GM23338 (cell line): Measurements from ENCODE around the gene ACP6. TPM values are rescaled to one million over a fixed set of nuclear protein-coding genes. Genes with fewer than 3 reads are reported as not detected.

ENCODE experiments used
- ATAC-seq: fragments of 200-7000 bp; cut with Tn5 transposase; 3 replicates; pipeline ENCODE4 v1.9.1; 2020
- DNase-seq: peaks from one replicate; pipeline ENCODE4 v3.0.0-alpha.2; 2015; ENCODE audit warnings: low spot score
- H2AFZ ChIP-seq: fragments of 200-600 bp; sonication (generic); 2 replicates; pipeline ENCODE4 v1.8.0; 2016; ENCODE audit warnings: antibody characterized with exemption, mild to moderate bottlenecking, moderate library complexity
- H3F3A ChIP-seq: fragments of 200-600 bp; sonication (generic); replicated peaks from 2 replicates; pipeline ENCODE4 v1.8.0; 2017; ENCODE audit warnings: antibody characterized with exemption, mixed run types, low read depth
- H3K27ac ChIP-seq: fragments of 200-600 bp; sonication (generic); 2 replicates; pipeline ENCODE4 v1.6.1; 2016; ENCODE audit warnings: low read depth
- H3K27me3 ChIP-seq: fragments of 200-600 bp; sonication (generic); 2 replicates; pipeline ENCODE4 v1.8.0; 2016; ENCODE audit warnings: mild to moderate bottlenecking, mixed run types, moderate library complexity; ENCODE audit not compliant: insufficient read depth
- H3K36me3 ChIP-seq: fragments of 200-600 bp; sonication (generic); 2 replicates; pipeline ENCODE4 v1.8.0; 2016; ENCODE audit warnings: mild to moderate bottlenecking; ENCODE audit not compliant: insufficient read depth
- H3K4me1 ChIP-seq: fragments of 200-600 bp; sonication (generic); 2 replicates; pipeline ENCODE4 v1.8.0; 2016; ENCODE audit warnings: mild to moderate bottlenecking, moderate library complexity; ENCODE audit not compliant: insufficient read depth
- H3K4me2 ChIP-seq: fragments of 200-600 bp; sonication (generic); 2 replicates; pipeline ENCODE4 v1.7.1; 2017; ENCODE audit warnings: mixed run types
- H3K4me3 ChIP-seq: fragments of 200-600 bp; sonication (generic); 2 replicates; pipeline ENCODE4 v1.6.1; 2016; ENCODE audit warnings: mixed run types
- H3K79me2 ChIP-seq: fragments of 200-600 bp; sonication (generic); replicated peaks from 2 replicates; pipeline ENCODE4 v1.8.0; 2017; ENCODE audit warnings: mild to moderate bottlenecking; ENCODE audit not compliant: insufficient read depth
- H3K9me2 ChIP-seq: fragments of 200-600 bp; sonication (generic); 2 replicates; pipeline ENCODE4 v1.8.0; 2017; ENCODE audit not compliant: insufficient read depth
- H4K20me1 ChIP-seq: fragments of 200-600 bp; sonication (generic); replicated peaks from 2 replicates; pipeline ENCODE4 v1.8.0; 2017; ENCODE audit warnings: mild to moderate bottlenecking; ENCODE audit not compliant: insufficient read depth
- H3K27ac Mint-ChIP-seq: 2 replicates; pipeline ENCODE4 v1.8.0; 2020; ENCODE audit warnings: inconsistent platforms, mild to moderate bottlenecking, moderate library complexity, mixed read lengths
- H3K27me3 Mint-ChIP-seq: 3 replicates; pipeline ENCODE4 v1.8.0; 2022; ENCODE audit warnings: low read depth, mild to moderate bottlenecking, moderate library complexity, mixed read lengths, inconsistent platforms; ENCODE audit not compliant: insufficient read depth, poor library complexity
- H3K36me3 Mint-ChIP-seq: 3 replicates; pipeline ENCODE4 v1.8.0; 2021; ENCODE audit warnings: low read depth, mild to moderate bottlenecking, inconsistent platforms, moderate library complexity, mixed read lengths
- H3K4me1 Mint-ChIP-seq: 3 replicates; pipeline ENCODE4 v1.8.0; 2020; ENCODE audit warnings: mild to moderate bottlenecking, inconsistent platforms, mixed read lengths
- H3K4me3 Mint-ChIP-seq: 3 replicates; pipeline ENCODE4 v1.8.0; 2021; ENCODE audit warnings: moderate library complexity, mild to moderate bottlenecking, inconsistent platforms, mixed read lengths
- H3K9me3 Mint-ChIP-seq: 3 replicates; pipeline ENCODE4 v1.8.0; 2020; ENCODE audit warnings: moderate library complexity, mild to moderate bottlenecking, inconsistent platforms, mixed read lengths
- CREB1 ChIP-seq: fragments of 250-450 bp; sonication (Bioruptor Pico); IDR thresholded peaks from 2 replicates; pipeline ENCODE4 v1.5.0; 2020; ENCODE audit warnings: low read depth, mild to moderate bottlenecking, moderate library complexity
- CTCF ChIP-seq, 2 experiments: fragments of 200-600 bp in 1 of 2; sonication (generic) in 1 of 2; conservative IDR thresholded peaks; 2 replicates each; pipeline versions ENCODE4 v1.5.1 to v1.6.1; 2016 to 2017; ENCODE audit warnings: antibody characterized with exemption in 2 of 2, low read depth in 2 of 2, mild to moderate bottlenecking in 2 of 2, moderate library complexity in 1 of 2
- ETS1 ChIP-seq: IDR thresholded peaks from 2 replicates; pipeline ENCODE4 v1.6.1; 2016; ENCODE audit warnings: antibody characterized with exemption
- EZH2 ChIP-seq: fragments of 200-600 bp; sonication (generic); IDR thresholded peaks from one replicate; pipeline ENCODE4 v1.8.0; 2017; ENCODE audit warnings: antibody characterized with exemption, mild to moderate bottlenecking, low read depth; ENCODE audit not compliant: unreplicated experiment
- EZH2phosphoT487 ChIP-seq: fragments of 200-600 bp; sonication (generic); IDR thresholded peaks from one replicate; pipeline ENCODE4 v1.8.1; 2018; ENCODE audit warnings: antibody characterized with exemption; ENCODE audit not compliant: unreplicated experiment
- JUNB ChIP-seq: IDR thresholded peaks from one replicate; pipeline ENCODE4 v1.6.1; 2016; ENCODE audit warnings: antibody characterized with exemption; ENCODE audit not compliant: unreplicated experiment
- NANOG ChIP-seq: IDR thresholded peaks from 2 replicates; pipeline ENCODE4 v1.6.1; 2016; ENCODE audit warnings: antibody characterized with exemption, borderline replicate concordance
- POLR2AphosphoS5 ChIP-seq: IDR thresholded peaks from 2 replicates; pipeline ENCODE4 v1.6.1; 2016; ENCODE audit warnings: antibody characterized with exemption, low read depth
- REST ChIP-seq: IDR thresholded peaks from one replicate; pipeline ENCODE4 v1.6.1; 2018; ENCODE audit warnings: antibody characterized with exemption; ENCODE audit not compliant: unreplicated experiment
- STAT1 ChIP-seq: IDR thresholded peaks from one replicate; pipeline ENCODE4 v1.6.1; 2016; ENCODE audit warnings: antibody characterized with exemption; ENCODE audit not compliant: unreplicated experiment
- ZNF114 ChIP-seq: fragments of 250-450 bp; sonication (Bioruptor Pico); IDR thresholded peaks from 2 replicates; pipeline ENCODE4 v1.5.0; 2020; ENCODE audit warnings: mild to moderate bottlenecking, moderate library complexity
- ZNF331 ChIP-seq: fragments of 250-450 bp; sonication (Bioruptor Pico); IDR thresholded peaks from 2 replicates; pipeline ENCODE4 v1.5.0; 2020; ENCODE audit warnings: low read depth, mild to moderate bottlenecking, moderate library complexity
- ZNF462 ChIP-seq: fragments of 250-450 bp; sonication (Bioruptor Pico); IDR thresholded peaks from 2 replicates; pipeline ENCODE4 v1.5.0; 2020; ENCODE audit warnings: mild to moderate bottlenecking, moderate library complexity
- polyA plus RNA-seq: library from polyadenylated mRNA; unstranded; fragments of >200 nt; fragmentation: Nextera tagmentation; extraction: Ambion mirVana; gene quantifications from 2 replicates; pipeline ENCODE4 v1.2.1, GENCODE V29; 2016
- total RNA-seq: library from RNA; depleted of rRNA; stranded (reverse); fragments of >200 nt; shearing (Covaris generic); gene quantifications from 2 replicates; pipeline ENCODE4 v1.2.3, GENCODE V29; 2014

ACP6 gene
- total and polyA plus RNA-seq, 2 experiments from 2014 or later: 20.6 to 26.5 TPM

GRCh38 chr1:147608596-147608995 is 61.7 kb downstream of the ACP6 start:
- TF ChIP-seq JUNB (no peak), STAT1 (no peak), EZH2 (no peak), ZNF331 (CRISPR knock-in tag) (no peak), POLR2AphosphoS5 (no peak), CREB1 (CRISPR knock-in tag) (no peak), EZH2phosphoT487 (no peak), ETS1 (no peak), REST (no peak), ZNF114 (CRISPR knock-in tag) (no peak), ZNF462 (CRISPR knock-in tag) (no peak), CTCF (conservative IDR thresholded peaks at IDR 0.05; ENCODE audit: low read depth in 2 of 2) (no peak), NANOG (no peak)
- no peaks in the 10 kb centered on the region for H3K9me3 Mint-ChIP-seq
- H3K27ac ChIP-seq: no peak overlapping the region
- peaks cover 16% of the 10 kb centered on the region for H3K36me3 ChIP-seq
- no peaks in the 10 kb centered on the region for H3K27me3 Mint-ChIP-seq
- H4K20me1 ChIP-seq: peaks cover 19% of the 10 kb centered on the region; the same call in 1 of the 2 replicates
- peaks cover 14% of the 10 kb centered on the region for H3K4me1 Mint-ChIP-seq
- no peak overlapping the region for H2AFZ ChIP-seq
- H3K4me1 ChIP-seq: peaks cover 14% of the 10 kb centered on the region
- H3K4me2 ChIP-seq: no peak overlapping the region
- no peak overlapping the region for H3K27ac Mint-ChIP-seq
- H3F3A ChIP-seq: no peaks in the 10 kb centered on the region
- DNase-seq (no peak), ATAC-seq (no peak)
- peaks cover 23% of the 10 kb centered on the region for H3K79me2 ChIP-seq
- H3K9me2 ChIP-seq: no peaks in the 10 kb centered on the region
- H3K4me3 Mint-ChIP-seq: no peak overlapping the region
- H3K4me3 ChIP-seq: no peak overlapping the region
- peaks cover 68% of the 10 kb centered on the region for H3K36me3 Mint-ChIP-seq
- H3K27me3 ChIP-seq: no peaks in the 10 kb centered on the region
